Epidermal melanocyte (primary cell): ENCODE measurements around the gene ZC3H12D.

ENCODE experiments used
- DNase-seq: peaks from one replicate; pipeline ENCODE4 v3.0.0; 2011; ENCODE audit warnings: low spot score; ENCODE audit not compliant: insufficient read length

Gene ZC3H12D

GRCh38 chr6:149443411-149444181 is 41.2 kb downstream of the ZC3H12D start:
- DNase-seq, result no peak

GRCh38 chr6:149441740-149442139 is 43.1 kb downstream of the ZC3H12D start:
- DNase-seq, result no peak

- DNase-seq, result no peak
These were observed 43.8 kb downstream of the ZC3H12D start for GRCh38 chr6:149440735-149441671.

GRCh38 chr6:149439626-149440025 is 45.2 kb downstream of the ZC3H12D start:
- no peak for DNase-seq

GRCh38 chr6:149438855-149439254 is 46.0 kb downstream of the ZC3H12D start:
- DNase-seq, result no peak

GRCh38 chr6:149437212-149437611 is 47.6 kb downstream of the ZC3H12D start:
- DNase-seq, result no peak

- no peak for DNase-seq
These were observed 48.2 kb downstream of the ZC3H12D start for GRCh38 chr6:149436647-149437046.

- DNase-seq, result no peak
These were observed 48.8 kb downstream of the ZC3H12D start for GRCh38 chr6:149435919-149436586.

GRCh38 chr6:149433881-149434280 is 50.9 kb downstream of the ZC3H12D start:
- DNase-seq, result no peak

GRCh38 chr6:149433405-149433804 is 51.4 kb downstream of the ZC3H12D start:
- DNase-seq, result no peak

GRCh38 chr6:149431905-149432775 is 52.7 kb downstream of the ZC3H12D start:
- DNase-seq, result peak; percentile 86

- no peak for DNase-seq
These were observed 55.1 kb downstream of the ZC3H12D start for GRCh38 chr6:149429427-149430360.

- DNase-seq, result no peak
These were observed 56.2 kb downstream of the ZC3H12D start for GRCh38 chr6:149428606-149429005.

GRCh38 chr6:149425754-149426153 is 59.1 kb downstream of the ZC3H12D start:
- no peak for DNase-seq

- DNase-seq, result no peak
These were observed 59.6 kb downstream of the ZC3H12D start for GRCh38 chr6:149425224-149425623.

GRCh38 chr6:149423964-149424440 is 60.8 kb downstream of the ZC3H12D start:
- no peak for DNase-seq

- DNase-seq, result no peak
These were observed 62.2 kb downstream of the ZC3H12D start for GRCh38 chr6:149422581-149422980.

GRCh38 chr6:149421132-149421531 is 63.7 kb downstream of the ZC3H12D start:
- no peak for DNase-seq

- no peak for DNase-seq
These were observed 65.0 kb downstream of the ZC3H12D start for GRCh38 chr6:149419696-149420404.
